ENCODE data around the gene TLN1. TPM values are rescaled to one million over a fixed set of nuclear protein-coding genes. Genes with fewer than 3 reads are reported as not detected.

The TLN1 gene
- total and polyA plus RNA-seq, 2 experiments from 2014 or later, result 96.0 to 178 TPM

Other genes with a start within 250 kb of the TLN1 start
- gene RUSC2, start 242.1 kb downstream of the TLN1 start, total RNA-seq, result 18.7 and 25.3 TPM in 2 replicates
- 13.8 and 18.7 TPM in 2 replicates for gene RUSC2, start 242.1 kb downstream of the TLN1 start, polyA plus RNA-seq
- 32.4 and 42.5 TPM in 2 replicates for gene TESK1, start 126.9 kb downstream of the TLN1 start, total RNA-seq
- 30.3 and 30.8 TPM in 2 replicates for gene TESK1, start 126.9 kb downstream of the TLN1 start, polyA plus RNA-seq
- gene CD72, start 113.8 kb downstream of the TLN1 start, total RNA-seq, result 1.4 and 5.1 TPM in 2 replicates
- 2.3 and 12.3 TPM in 2 replicates for gene CD72, start 113.8 kb downstream of the TLN1 start, polyA plus RNA-seq
- gene SIT1, start 81.3 kb downstream of the TLN1 start, total RNA-seq, result not detected in 2 replicates
- gene SIT1, start 81.3 kb downstream of the TLN1 start, polyA plus RNA-seq, result 0.21 and 0.46 TPM in 2 replicates
- gene RMRP, start 74.2 kb downstream of the TLN1 start, total RNA-seq, result 6,299 and 17,487 TPM in 2 replicates
- not detected in 2 replicates for gene RMRP, start 74.2 kb downstream of the TLN1 start, polyA plus RNA-seq
- 26.5 and 29.3 TPM in 2 replicates for gene CCDC107, start 73.9 kb downstream of the TLN1 start, total RNA-seq
- gene CCDC107, start 73.9 kb downstream of the TLN1 start, polyA plus RNA-seq, result 68.5 and 75.1 TPM in 2 replicates
- gene ARHGEF39, start 67.0 kb downstream of the TLN1 start, total RNA-seq, result 1.5 and 12.6 TPM in 2 replicates
- 5.6 and 36.9 TPM in 2 replicates for gene ARHGEF39, start 67.0 kb downstream of the TLN1 start, polyA plus RNA-seq
- 2.4 and 3.1 TPM in 2 replicates for gene CA9, start 58.3 kb downstream of the TLN1 start, total RNA-seq
- 2.6 and 4.9 TPM in 2 replicates for gene CA9, start 58.3 kb downstream of the TLN1 start, polyA plus RNA-seq
- gene TPM2, start 42.3 kb downstream of the TLN1 start, total RNA-seq, result 645 and 899 TPM in 2 replicates
- 761 and 1,591 TPM in 2 replicates for gene TPM2, start 42.3 kb downstream of the TLN1 start, polyA plus RNA-seq
- gene CREB3, start 471 bp upstream of the TLN1 start, total RNA-seq, result 45.7 and 51.5 TPM in 2 replicates
- gene CREB3, start 471 bp upstream of the TLN1 start, polyA plus RNA-seq, result 62.3 and 84.2 TPM in 2 replicates
- gene GBA2, start 17.0 kb upstream of the TLN1 start, total RNA-seq, result 132 and 157 TPM in 2 replicates
- gene GBA2, start 17.0 kb upstream of the TLN1 start, polyA plus RNA-seq, result 135 and 140 TPM in 2 replicates
- 24.1 and 30.4 TPM in 2 replicates for gene RGP1, start 17.1 kb upstream of the TLN1 start, total RNA-seq
- 17.9 and 21.8 TPM in 2 replicates for gene RGP1, start 17.1 kb upstream of the TLN1 start, polyA plus RNA-seq
- gene MSMP, start 22.1 kb upstream of the TLN1 start, total RNA-seq, result not detected in 2 replicates
- not detected in 2 replicates for gene MSMP, start 22.1 kb upstream of the TLN1 start, polyA plus RNA-seq
- 12.5 and 12.6 TPM in 2 replicates for gene NPR2, start 59.4 kb upstream of the TLN1 start, total RNA-seq
- 13.2 and 16.2 TPM in 2 replicates for gene NPR2, start 59.4 kb upstream of the TLN1 start, polyA plus RNA-seq
- gene SPAG8, start 80.1 kb upstream of the TLN1 start, total RNA-seq, result 2.9 and 3.7 TPM in 2 replicates
- gene SPAG8, start 80.1 kb upstream of the TLN1 start, polyA plus RNA-seq, result 4.2 and 6.1 TPM in 2 replicates
- gene HINT2, start 82.8 kb upstream of the TLN1 start, total RNA-seq, result 48.5 and 83.9 TPM in 2 replicates
- gene HINT2, start 82.8 kb upstream of the TLN1 start, polyA plus RNA-seq, result 161 and 177 TPM in 2 replicates
- not detected in 2 replicates for gene FAM221B, start 96.5 kb upstream of the TLN1 start, total RNA-seq
- gene FAM221B, start 96.5 kb upstream of the TLN1 start, polyA plus RNA-seq, result 0.57 and 0.66 TPM in 2 replicates
- gene TMEM8B, start 97.0 kb upstream of the TLN1 start, total RNA-seq, result 15.0 and 17.9 TPM in 2 replicates
- 17.0 and 21.8 TPM in 2 replicates for gene TMEM8B, start 97.0 kb upstream of the TLN1 start, polyA plus RNA-seq
- not detected in 2 replicates for gene OR13J1, start 138.2 kb upstream of the TLN1 start, total RNA-seq
- gene OR13J1, start 138.2 kb upstream of the TLN1 start, polyA plus RNA-seq, result not detected in 2 replicates
- not detected in 2 replicates for gene HRCT1, start 174.0 kb upstream of the TLN1 start, total RNA-seq
- not detected in 2 replicates for gene HRCT1, start 174.0 kb upstream of the TLN1 start, polyA plus RNA-seq
- gene SPAAR, start 177.3 kb upstream of the TLN1 start, total RNA-seq, result 0.07 and 0.09 TPM in 2 replicates
- 0.15 TPM in 1 of 2 replicates, not detected in the other for gene SPAAR, start 177.3 kb upstream of the TLN1 start, polyA plus RNA-seq
- not detected in 2 replicates for gene OR2S2, start 226.0 kb upstream of the TLN1 start, total RNA-seq
- not detected in 2 replicates for gene OR2S2, start 226.0 kb upstream of the TLN1 start, polyA plus RNA-seq

Measured in cardiac muscle cell (in vitro differentiated cells and primary cell).